Measurements from ENCODE around the gene SNRPD2.
"Not testable (repeated sequence)": the region's sequence is repeated elsewhere in the genome, so short reads cannot be mapped to it uniquely, and the experiment has no call there.

SNRPD2 gene

DNA sequence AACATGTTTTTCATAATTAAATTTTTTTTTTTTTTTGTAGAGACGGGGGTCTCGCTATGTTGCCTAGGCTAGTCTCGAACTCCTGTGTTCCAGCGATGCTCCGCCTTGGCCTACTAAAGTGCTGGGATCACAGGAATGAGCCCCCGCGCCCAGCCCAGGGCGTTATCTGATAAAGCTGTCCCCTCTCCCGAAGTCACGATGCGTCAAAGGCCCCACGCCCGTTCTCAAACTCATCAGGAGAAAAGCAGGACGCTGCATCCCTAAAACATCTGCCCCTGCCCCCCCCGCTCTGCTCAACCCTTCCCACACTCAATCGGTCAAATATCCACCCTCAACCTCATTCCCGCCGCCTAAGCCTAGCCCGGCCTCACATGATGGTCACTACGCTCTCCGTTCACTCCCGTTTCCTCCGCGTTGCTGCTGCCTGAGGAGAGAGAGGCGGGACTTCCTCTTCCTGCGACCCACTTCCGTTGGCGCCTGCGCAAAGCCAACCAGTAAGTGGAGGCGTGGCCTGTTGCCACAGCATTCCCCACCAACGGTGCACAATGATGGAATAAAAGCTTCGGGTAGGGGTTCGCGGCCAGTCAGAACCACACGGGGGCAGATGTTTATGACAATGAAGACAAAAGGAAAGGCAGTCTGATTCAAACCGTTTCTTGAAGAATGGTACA lies at the start of gene SNRPD2:
SNRPD2 (minus strand) TSS at position 438 of the 671 bp plus-strand sequence; CDS start at position 373, 65 bp downstream.
- peak; percentile 93 for DNase-seq (ENCODE audit: low read depth)

DNA sequence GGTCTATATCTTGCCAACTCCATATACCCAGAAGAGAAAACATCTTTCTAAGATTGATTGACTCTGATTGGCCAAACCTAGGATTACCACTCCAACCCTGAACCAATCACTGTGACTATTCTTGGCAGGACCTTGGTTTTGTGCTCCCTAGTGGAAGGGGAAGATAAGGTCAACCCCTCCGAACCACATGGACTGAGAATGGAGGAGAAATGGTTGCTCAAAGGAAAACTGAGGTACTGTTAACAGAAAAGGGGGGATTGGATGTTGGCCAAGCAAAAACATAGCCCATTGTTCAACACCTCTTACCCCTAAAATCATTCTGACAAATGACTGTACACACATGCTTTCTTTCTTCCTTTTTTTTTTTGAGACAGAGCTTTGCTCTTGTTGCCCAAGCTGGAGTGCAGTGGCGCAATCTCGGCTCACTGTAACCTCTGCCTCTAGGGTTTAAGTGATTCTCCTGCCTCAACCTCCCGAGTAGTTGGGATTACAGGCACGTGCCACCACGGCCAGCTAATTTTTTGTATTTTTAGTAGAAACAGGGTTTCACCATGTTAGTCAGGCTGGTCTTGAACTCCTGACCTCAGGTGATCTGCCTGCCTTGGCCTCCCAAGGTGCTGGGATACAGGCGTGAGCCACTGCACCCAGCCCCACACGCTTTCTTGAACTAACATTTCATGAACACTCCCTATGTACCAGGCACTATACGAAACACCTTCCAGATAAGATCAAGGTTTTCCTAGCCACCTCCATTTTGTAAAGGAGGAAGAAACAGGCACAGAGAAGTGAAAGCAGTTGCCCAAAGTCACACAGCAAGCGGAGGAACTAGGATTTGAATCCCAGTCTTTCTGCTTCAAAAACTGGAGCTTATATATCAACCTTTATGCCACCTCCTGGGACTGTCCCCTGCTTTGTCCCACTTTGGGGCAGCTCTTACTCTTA lies 48.0 kb upstream of the SNRPD2 start:
- DNase-seq (ENCODE audit: low read depth) = peak; percentile 21

DNA sequence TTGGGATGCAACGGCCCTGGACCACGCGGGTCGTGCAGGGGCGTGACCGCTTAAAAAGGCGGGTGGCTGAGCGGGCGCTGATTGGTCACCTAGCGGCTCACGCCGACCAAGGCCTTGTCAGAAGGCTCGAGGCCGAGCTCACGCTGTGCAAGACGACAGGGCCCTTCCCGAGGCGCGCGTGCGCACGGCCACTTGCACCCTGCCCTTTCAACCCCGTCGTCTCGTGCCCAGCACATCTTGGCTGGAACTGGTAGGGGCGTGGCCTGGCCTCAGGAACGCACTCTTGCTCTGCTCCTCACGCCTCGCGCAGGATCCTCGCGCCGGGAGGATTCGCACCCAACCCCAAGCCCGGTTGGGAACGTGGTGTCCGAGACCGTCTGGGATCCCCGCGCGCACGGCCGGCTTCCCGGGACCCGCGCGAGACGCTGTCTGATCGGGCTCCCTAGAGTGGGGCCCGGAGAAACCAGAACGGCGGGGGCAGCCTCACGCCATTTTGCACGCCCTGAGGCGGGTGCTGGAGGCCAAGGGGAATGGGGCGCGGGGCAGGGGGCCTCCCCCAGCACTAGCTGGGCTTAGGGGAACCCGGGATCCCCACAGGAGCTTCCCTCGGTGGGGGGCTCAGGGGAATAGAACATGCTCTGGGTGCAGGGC lies 41.5 kb upstream of the SNRPD2 start, which contains the start of gene MEIOSIN:
MEIOSIN (plus strand) TSS at position 280 of the 651 bp plus-strand sequence. CDS start 1,938 bp downstream, outside the sequence.
- no peak for DNase-seq (ENCODE audit: low read depth)

DNA sequence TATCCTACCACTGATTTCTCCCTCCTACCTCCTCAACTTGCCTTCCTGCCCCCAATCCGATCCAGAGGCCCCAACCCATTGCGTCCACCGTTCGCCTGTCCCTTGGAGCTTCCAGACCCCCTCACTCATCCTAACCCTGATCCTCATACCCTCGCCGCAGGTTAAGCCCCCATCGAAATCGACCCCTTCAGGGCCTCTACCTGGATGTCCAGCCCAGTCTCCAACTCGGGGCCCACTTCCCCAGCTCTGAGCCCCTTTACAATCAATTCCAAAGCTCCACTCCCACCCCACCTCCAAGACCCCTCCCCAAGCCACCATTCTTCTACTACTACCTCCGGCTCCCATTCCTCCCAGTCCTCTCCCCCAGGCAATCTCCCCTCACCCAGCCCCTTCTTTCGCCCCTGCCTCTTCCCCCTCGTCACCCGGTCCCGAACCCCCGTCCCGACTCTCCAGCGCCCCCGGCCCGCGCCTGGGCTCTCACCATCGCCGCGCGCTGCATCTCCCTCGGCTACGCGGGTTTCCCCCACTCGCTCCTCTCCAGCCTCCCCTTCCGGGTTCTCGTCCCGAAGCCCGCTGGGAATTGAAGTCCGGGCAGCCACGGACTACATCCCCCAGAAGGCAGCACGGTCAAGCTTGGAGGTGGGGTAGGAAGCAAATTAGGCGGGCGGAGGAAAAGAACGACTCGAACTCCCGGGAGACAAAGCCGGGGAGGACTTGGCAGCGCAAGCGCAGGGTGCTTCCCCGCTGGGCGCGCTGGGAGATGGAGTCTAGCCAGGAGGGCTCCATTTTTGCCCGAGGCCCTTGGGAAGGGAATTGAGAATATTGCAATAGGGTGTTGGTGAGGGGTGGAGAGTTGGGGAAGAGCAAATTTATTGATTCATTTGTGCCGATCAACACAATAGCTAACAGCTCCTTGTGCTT lies 38.9 kb upstream of the SNRPD2 start, which contains the start of gene FBXO46:
FBXO46 (minus strand) TSS at position 529 of the 921 bp plus-strand sequence. CDS start 17,401 bp downstream, outside the sequence.
- peak; percentile 98 for DNase-seq (ENCODE audit: low read depth)

DNA sequence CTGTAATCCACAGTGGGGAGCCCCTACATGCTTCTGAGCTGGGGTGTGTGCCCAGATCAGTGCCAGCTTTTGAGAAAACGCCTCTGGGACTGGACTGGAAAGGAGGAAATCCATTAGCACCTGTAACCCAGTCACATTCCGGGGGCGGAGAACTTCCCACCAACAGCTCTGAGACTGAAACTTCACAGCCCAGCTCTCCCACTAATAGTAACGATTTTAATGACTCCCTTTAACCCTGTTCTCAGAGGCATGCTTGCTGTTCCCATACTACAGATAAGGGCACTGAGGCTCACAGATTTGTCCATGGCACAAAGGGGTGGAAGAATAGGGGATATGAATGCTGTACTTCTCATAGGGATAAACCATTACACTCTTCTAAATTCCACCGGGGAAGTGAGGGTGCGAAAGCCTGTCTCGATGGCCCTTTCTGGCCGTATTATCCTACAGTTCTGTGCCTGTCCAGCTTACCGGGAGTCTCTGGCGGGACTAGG lies 38.1 kb upstream of the SNRPD2 start:
- no peak for DNase-seq (ENCODE audit: low read depth)

DNA sequence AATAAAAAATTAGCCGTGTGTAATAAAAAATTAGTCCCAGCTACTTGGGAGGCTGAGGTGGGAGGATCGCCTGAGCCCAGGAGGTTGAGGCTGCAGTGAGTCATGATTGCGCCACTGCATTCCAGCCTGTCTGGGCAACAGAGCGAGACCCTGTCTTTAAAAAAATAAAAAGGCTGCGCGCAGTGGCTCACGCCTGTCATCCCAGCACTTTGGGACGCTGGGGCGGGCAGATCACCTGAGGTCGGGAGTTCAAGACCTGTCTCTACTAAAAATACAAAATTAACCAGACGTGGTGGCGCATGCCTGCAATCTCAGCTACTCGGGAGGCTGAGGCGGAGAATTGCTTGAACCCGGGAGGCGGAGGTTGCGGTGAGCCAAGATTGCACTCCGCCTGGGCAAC lies 36.9 kb upstream of the SNRPD2 start:
- not testable (repeated sequence) for DNase-seq (ENCODE audit: low read depth)

DNA sequence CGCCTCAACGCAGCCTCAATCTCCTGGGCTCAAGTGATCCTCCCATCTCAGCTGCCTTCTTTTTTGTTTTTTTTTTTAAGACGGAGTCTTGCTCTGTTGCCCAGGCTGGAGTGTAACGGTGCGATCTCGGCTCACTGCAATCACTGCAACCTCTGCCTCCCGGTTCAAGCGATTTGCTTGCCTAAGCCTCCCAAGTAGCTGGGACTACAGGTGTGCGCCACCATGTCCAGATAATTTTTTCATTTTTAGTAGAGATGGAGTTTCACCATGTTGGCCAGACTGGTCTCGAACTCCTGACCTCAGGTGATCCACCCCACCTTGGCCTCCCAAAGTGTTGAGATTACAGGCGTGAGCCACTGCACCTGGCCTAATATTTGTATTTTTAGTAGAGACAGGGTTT lies 28.3 kb upstream of the SNRPD2 start:
- not testable (repeated sequence) for DNase-seq (ENCODE audit: low read depth)

DNA sequence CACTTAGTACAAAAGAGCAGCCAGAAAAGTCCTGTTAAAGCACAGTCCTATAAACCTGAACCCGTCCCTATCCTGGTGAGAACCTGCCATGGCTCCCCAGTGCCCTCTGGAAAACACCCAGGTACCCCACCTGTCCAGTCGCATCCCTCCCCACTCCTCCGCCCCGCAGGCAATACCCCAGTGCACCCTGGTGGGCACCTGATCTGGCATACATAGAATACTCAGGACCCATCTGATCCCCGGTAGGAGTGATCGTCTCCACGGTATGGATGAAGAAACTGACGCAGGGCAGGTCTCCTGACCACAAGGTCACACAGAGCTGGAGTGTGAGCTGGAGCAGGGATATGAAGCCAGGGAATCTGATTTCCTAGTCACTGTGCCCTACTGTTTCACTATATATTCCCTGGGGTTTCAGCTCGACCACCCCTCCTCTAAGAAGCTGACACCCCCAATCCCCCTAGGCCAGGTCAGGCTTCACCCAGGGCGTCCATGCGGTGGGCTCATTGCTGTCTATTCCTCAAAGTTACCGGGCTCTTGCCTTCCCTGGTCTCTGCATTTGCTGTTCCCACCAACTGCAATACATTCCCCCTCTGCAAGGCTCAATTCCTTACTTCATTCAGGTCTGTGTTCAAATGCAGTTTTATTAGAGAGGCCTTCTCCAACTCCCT lies 26.4 kb upstream of the SNRPD2 start:
- DNase-seq (ENCODE audit: low read depth) = peak; percentile 39

DNA sequence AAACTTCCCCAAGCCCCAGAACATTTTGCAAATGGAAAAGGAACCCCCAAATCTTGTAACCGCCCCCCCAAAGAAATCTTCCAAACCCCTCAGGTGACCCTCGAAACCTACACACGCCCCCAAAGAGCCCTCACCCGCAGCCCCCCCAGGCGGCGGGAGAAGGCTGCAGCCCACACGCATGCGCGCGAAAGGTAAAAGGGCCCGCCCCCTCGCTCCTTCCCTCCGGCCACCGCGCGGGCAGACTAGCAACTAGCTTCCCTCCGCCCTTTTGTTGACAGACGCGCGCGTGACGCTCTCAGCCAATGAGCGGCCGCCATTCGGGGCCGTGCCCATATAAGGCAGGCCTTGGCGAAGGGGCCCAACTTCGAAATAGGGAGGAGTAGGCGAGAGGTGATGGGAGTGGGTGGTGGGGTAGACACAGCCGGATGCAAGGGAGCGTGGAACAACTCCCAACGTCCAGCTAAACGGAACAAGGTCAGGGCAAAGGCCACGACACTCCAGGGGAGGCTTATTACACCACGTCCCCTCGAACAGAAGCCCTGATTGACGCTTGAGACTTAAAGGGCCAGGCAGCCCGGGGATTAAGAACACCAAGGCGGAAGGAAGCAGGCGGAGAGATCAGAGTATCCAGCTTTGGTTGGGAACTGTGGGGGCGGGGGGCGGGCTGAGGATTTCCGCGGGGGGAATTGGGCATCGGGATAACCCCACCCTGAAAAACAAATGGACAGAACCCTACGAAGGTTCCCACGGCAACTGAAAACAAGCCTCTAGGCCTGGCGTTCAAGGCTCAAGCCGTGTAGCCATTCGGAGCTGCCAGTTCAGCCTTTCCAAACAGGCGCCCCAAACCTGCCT lies 25.6 kb upstream of the SNRPD2 start:
- DNase-seq (ENCODE audit: low read depth) = peak; percentile 100

DNA sequence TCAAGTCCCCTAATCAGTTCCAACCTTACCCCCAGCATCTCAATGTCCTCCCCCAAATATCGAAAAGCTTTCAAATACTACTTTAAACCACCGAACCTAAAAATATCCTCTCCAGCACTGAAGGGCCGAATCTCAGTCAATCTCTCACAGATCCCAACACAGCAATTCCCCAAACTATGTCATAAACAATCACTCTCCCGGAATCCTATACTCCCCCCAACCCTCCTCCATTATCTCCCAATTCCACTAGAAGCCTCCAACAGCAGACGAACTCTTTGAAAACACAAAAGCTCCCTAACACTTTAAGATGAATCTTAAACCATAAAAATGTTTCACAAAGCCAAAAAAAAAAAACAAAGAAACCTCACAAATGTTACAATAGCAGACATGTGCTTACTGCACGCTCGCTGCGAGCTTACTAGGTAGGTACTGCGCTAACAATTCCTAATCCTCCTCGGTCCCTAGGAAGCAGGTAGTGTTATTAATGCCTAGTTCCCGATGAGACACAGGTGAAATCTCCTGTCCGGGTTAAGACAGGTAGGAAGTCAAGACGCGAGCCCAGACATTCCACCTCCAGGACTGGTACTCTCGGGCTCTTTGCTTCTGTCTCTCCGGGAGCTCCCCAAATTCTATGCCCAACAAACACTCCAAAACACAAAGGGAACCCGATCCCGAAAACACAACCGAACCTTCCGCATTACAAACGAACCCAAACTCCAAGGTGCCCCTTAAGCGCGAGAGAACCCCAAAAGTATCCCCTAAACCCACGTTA lies 24.8 kb upstream of the SNRPD2 start:
- DNase-seq (ENCODE audit: low read depth) = peak; percentile 20

DNA sequence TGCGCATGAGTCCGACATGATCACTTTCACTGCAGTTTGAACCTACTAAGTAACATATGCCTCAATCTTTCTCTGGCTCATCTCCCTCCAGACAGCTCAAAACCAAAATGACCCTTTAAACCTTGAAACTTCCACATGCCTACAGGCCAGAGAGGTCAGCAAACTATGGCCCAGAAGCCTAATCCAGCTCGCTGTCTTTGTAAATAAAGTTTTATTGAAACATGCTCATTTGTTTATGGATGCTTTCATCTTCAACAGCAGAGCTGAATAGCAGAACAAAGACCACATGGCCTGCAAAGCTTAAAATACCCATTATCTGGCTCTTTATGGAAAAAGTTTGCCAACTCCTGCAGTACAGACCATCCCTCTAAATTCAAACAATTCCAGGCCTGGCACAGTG lies 23.4 kb upstream of the SNRPD2 start:
- DNase-seq (ENCODE audit: low read depth) = no peak

DNA sequence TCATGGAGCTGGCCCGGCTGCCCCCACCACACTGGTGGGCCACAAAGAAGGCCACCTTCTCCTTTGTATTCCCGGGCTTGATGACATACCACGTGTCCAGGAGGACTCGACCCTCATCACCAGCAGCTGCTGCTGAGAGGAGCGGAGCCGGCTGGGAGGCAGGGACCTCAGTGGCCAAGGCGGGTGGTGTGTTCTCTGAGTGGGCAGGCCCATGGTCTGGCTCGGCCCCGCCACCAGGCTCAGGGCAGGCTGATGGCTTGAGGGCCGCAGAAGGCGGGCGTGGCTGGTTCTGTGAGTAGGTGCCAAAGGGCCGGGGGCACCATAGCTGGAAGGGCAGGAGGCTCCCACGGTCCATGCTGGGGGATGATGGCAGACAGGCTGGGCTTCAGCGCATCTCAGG lies 21.4 kb upstream of the SNRPD2 start:
- no peak for DNase-seq (ENCODE audit: low read depth)

DNA sequence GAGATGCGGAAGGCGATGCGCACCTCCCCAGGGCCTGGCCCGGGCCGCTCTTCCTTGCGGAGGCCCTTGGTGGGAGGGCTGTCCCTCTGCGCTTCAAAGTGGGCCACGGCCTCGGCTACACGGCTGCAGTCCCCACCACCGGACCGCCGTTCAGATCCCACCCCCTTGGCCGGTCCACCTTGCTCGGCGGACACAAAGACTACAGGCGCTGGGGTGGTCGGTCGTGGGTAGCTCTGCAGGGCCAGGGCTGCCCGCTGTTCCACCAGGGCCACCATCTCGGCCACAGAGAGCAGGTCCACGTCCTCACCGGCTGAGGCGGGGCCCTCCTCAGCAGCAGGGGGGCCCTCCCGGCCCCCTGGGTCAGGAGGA lies 20.9 kb upstream of the SNRPD2 start:
- no peak for DNase-seq (ENCODE audit: low read depth)

DNA sequence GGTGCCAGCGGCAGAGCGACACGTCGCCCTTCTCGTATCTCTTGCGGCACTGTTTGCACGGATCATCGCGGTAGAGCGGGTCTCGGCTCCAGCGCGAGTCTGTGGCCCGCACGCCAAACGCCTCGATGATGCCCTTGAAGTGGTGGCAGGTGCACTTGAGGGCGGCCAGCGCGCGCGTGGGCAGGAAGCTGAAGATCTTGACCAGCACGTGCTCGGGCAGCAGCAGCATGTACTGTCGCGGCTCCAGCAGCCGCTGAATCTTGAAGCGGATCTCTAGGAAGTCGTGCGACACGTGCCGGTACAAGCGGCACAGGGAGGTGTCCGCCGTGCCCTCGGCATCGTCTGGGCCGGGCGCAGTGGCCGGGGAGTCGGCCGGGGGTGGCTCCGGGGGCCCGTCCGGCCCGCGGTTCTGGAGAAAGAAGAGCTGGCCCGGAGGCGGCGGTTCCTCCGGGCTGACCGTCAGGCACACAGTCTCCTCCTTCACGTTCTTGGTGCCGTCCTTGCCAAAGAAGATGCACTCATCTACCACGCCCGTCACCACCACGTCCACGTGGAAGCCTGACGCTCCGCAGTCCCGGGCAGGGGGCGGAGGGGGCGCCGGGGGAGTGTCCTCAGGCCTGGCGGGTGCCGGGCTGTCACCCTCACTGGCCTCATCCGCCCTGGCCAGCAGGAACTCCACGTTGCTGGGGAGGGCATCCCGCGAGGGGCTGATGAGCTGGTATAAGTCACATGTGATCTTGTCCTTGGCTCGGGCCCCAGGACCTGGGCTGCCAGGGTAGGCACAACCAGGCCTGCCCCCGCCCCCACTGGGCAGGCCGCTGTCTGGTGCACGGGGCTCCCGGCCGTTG lies 20.3 kb upstream of the SNRPD2 start:
- DNase-seq (ENCODE audit: low read depth) = no peak

DNA sequence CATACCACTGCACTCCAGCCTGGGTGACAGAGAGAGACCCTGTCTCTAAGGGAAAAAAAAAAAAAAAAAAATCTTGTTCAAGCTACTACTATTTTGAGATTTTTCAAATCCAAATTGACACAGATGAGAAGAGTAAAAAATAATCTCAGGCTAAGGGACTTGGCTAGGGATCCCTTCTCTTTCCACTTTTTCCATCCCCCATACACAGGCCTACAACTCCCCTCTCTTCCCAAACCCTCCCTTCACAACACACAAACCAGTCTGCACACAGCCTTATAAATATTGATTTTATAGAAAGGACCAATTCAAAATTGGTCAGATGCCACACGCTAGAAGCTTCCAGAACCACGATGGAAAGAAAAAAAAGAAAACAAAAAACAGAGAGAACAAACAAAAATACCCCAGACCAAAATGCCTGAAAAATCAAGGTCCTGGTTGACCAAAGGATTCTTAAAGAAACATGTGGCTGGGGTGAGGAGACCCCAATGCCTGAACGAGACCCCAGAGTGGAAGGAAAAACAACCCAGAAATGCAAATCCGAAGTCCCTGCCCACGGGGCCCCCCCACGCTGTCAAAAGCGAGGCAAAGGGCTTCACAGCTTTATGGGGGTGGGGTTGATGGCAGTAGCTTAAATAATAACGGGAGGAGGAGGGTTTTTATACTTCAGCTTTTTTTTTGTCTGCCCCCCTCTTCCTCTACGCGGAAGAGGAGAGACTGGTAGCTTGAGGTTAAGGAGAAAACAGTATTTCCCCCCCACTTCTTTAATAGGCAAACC lies 18.8 kb upstream of the SNRPD2 start:
- DNase-seq (ENCODE audit: low read depth) = no peak

DNA sequence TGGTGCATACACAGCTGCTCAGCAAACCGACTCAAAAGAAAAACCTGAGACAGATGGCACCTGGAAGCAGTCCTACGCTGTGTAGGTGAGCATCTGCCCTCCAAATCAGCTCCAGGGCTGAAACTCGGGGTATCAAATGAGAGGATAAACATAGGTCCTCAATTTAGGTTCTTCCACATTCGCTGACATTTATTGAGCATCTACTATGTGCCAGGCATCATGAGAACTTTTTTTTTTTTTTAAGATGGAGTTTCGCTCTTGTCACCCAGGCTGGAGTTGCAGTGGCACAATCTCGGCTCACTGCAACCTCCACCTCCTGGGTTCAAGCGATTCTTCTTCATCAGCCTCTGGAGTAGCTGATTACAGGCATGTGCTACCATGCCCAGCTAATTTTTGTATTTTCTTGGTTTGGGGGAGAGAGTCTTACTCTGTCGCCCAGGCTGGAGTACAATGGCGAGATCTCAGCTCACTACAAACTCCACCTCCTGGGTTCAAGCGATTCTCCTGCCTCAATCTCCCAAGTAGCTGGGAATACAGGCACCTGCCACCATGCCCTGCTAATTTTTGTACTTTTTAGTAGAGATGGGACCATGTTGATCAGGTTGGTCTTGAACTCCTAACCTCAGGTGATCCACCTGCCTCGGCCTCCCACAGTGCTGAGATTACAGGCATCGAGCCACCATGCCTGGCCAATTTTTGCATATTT lies 14.1 kb upstream of the SNRPD2 start:
- no peak for DNase-seq (ENCODE audit: low read depth)

All from amniotic epithelial cell (primary cell).